A673 (cell line): ENCODE measurements around the gene HES7. TPM values are rescaled to one million over a fixed set of nuclear protein-coding genes. Genes with fewer than 3 reads are reported as not detected.

Experiments used
- BruUV-seq: library from RNA; stranded (reverse); fragments of 400-500 nt; replicated peaks from 2 replicates; lab custom pipeline; 2021; lab: Mats Ljungman, UMichigan
- CTCF ChIA-PET: fragments of 300-600 bp; sonication (Branson Sonifier 250); formaldehyde crosslinking; loops from one replicate; lab custom pipeline; 2022; ENCODE audit warnings: antibody characterized with exemption; lab: Charles Lee
- POLR2A ChIA-PET: fragments of 300-600 bp; sonication (Branson Sonifier 250); formaldehyde crosslinking; loops from one replicate; lab custom pipeline; 2022; ENCODE audit warnings: antibody characterized with exemption; ENCODE audit not compliant: low non-redundant PET; lab: Charles Lee
- DNase-seq: peaks from one replicate; pipeline ENCODE4 v3.0.0-alpha.2; 2015; ENCODE audit warnings: low spot score
- H3K27ac ChIP-seq: fragments of 200-600 bp; sonication (generic); 2 replicates; pipeline ENCODE4 v1.5.1; 2016; ENCODE audit warnings: mixed run types, low read depth, mild to moderate bottlenecking, mixed read lengths, antibody characterized with exemption, low read length; ENCODE audit not compliant: poor library complexity, severe bottlenecking
- H3K27me3 ChIP-seq: fragments of 200-600 bp; sonication (generic); replicated peaks from 2 replicates; pipeline ENCODE4 v1.6.1; 2017; ENCODE audit warnings: mixed run types, low read depth, mild to moderate bottlenecking, mixed read lengths, antibody characterized with exemption, low read length; ENCODE audit not compliant: insufficient read depth, poor library complexity
- H3K36me3 ChIP-seq: fragments of 200-600 bp; sonication (generic); 2 replicates; pipeline ENCODE4 v1.6.1; 2016; ENCODE audit warnings: mixed run types, mild to moderate bottlenecking, mixed read lengths, antibody characterized with exemption, low read length; ENCODE audit not compliant: insufficient read depth, poor library complexity, severe bottlenecking
- H3K4me1 ChIP-seq: fragments of 200-600 bp; sonication (generic); 2 replicates; pipeline ENCODE4 v1.6.1; 2017; ENCODE audit warnings: mixed run types, mild to moderate bottlenecking, mixed read lengths, antibody characterized with exemption, low read length; ENCODE audit not compliant: insufficient read depth, poor library complexity, severe bottlenecking
- H3K4me3 ChIP-seq: fragments of 200-600 bp; sonication (generic); 2 replicates; pipeline ENCODE4 v1.5.1; 2016; ENCODE audit warnings: low read depth, mixed run types, mild to moderate bottlenecking, mixed read lengths, low read length; ENCODE audit not compliant: poor library complexity, severe bottlenecking
- H3K9me3 ChIP-seq: fragments of 200-600 bp; sonication (generic); 2 replicates; pipeline ENCODE4 v1.6.1; 2016; ENCODE audit warnings: mixed run types, low read depth, mild to moderate bottlenecking, mixed read lengths, antibody characterized with exemption, low read length; ENCODE audit not compliant: poor library complexity, severe bottlenecking
- EZH2 ChIP-seq: fragments of 200-600 bp; sonication (generic); IDR thresholded peaks from 2 replicates; pipeline ENCODE4 v1.6.1; 2017; ENCODE audit warnings: borderline replicate concordance, low read depth, mild to moderate bottlenecking, mixed read lengths, antibody characterized with exemption, low read length; ENCODE audit not compliant: poor library complexity, severe bottlenecking
- intact Hi-C: fragments of 100-400 bp; cut with micrococcal nuclease; formaldehyde crosslinking; loops from one replicate; pipeline ENCODE4 v1.10.0; 2022; ENCODE audit not compliant: unreplicated experiment
- total RNA-seq: library from RNA; stranded (reverse); gene quantifications from 2 replicates; pipeline ENCODE4 v1.2.3, GENCODE V29; 2021
- TF ChIP-seq, protein P1 (sequence below): fragments of 300-800, 200-600 bp; sonication (generic); conservative IDR thresholded peaks from 2 replicates; pipeline ENCODE4 v1.5.1; 2017; ENCODE audit warnings: low read depth, mild to moderate bottlenecking, antibody characterized with exemption, low read length, moderate library complexity, mixed read lengths

Gene HES7
- total RNA-seq, 1 experiment from 2014 or later, result 1.7 TPM

DNA sequence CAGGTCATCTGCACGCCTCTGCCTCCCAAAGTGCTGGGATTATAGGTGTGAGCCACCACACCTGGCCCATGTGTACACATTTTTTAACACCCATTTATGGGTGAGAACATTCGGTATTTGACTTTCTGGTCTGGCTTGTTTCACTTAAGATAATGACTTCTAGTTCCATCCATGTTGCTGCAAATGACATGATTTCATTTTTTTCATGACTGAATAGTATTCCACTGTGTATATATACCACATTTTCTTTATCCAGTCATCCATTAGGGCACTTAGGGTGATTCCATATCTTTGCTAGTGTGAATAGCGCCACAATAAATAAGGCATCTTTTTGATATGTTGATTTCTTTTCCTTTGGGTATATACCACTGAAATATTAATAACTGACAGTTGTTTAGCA lies 42.0 kb downstream of the HES7 start:
- Histone ChIP-seq H3K27me3 (peaks cover 6% of the 10 kb centered on the region), H3K4me3 (no peak overlapping the region), H3K27ac (no peak overlapping the region), H3K9me3 (no peaks in the 10 kb centered on the region), H3K4me1 (no peaks in the 10 kb centered on the region), H3K36me3 (no peaks in the 10 kb centered on the region)
- ChIA-PET POLR2A (no interaction called here), CTCF (no interaction called here)
- TF ChIP-seq EZH2, result no peak
- TF ChIP-seq, protein P1, sequence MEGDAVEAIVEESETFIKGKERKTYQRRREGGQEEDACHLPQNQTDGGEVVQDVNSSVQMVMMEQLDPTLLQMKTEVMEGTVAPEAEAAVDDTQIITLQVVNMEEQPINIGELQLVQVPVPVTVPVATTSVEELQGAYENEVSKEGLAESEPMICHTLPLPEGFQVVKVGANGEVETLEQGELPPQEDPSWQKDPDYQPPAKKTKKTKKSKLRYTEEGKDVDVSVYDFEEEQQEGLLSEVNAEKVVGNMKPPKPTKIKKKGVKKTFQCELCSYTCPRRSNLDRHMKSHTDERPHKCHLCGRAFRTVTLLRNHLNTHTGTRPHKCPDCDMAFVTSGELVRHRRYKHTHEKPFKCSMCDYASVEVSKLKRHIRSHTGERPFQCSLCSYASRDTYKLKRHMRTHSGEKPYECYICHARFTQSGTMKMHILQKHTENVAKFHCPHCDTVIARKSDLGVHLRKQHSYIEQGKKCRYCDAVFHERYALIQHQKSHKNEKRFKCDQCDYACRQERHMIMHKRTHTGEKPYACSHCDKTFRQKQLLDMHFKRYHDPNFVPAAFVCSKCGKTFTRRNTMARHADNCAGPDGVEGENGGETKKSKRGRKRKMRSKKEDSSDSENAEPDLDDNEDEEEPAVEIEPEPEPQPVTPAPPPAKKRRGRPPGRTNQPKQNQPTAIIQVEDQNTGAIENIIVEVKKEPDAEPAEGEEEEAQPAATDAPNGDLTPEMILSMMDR, result no peak
- no TSS peak for BruUV-seq
- intact Hi-C loops, result loop anchor here (5.0 kb wide), 2 partner anchors 35 to 220 kb away; partner anchors contain the start of gene ALOXE3
- DNase-seq, result no peak

- Histone ChIP-seq H3K27ac (no peak overlapping the region), H3K4me3 (no peak overlapping the region), H3K4me1 (no peaks in the 10 kb centered on the region), H3K36me3 (no peaks in the 10 kb centered on the region), H3K27me3 (peaks cover 6% of the 10 kb centered on the region), H3K9me3 (no peaks in the 10 kb centered on the region)
- no TSS peak for BruUV-seq
- ChIA-PET CTCF (interaction anchor here (0.7 kb wide), 1 partner anchor 39 kb away, joined by 3 read pairs; no protein-coding TSS in a partner anchor), POLR2A (no interaction called here)
- no peak for TF ChIP-seq EZH2
- TF ChIP-seq, protein P1, result no peak
- intact Hi-C loops, result loop anchor here (5.0 kb wide), 2 partner anchors 36 to 221 kb away; partner anchors contain the start of gene ALOXE3
- DNase-seq, result no peak
These were observed 43.1 kb downstream of the HES7 start for GRCh38 chr17:8080799-8081219.

- no peak for DNase-seq
- POLR2A ChIA-PET, result interaction anchor here (0.6 kb wide), 1 partner anchor 22 kb away, joined by 4 read pairs; no protein-coding TSS in a partner anchor
- H3K4me3 ChIP-seq, result peak overlapping the region; percentile 53
- H3K36me3 ChIP-seq, result no peaks in the 10 kb centered on the region
- BruUV-seq, result no TSS peak
- no peak for TF ChIP-seq EZH2
- TF ChIP-seq, protein P1, result no peak
- intact Hi-C loops, result loop anchor here (5.0 kb wide), 2 partner anchors 37 to 222 kb away; partner anchors contain the start of gene ALOXE3
- H3K27me3 ChIP-seq, result peaks cover 7% of the 10 kb centered on the region
- no peak overlapping the region for H3K27ac ChIP-seq
- no peaks in the 10 kb centered on the region for H3K9me3 ChIP-seq
- H3K4me1 ChIP-seq, result no peaks in the 10 kb centered on the region
- CTCF ChIA-PET, result interaction anchor here (0.5 to 1.0 kb wide), 5 partner anchors 13 to 424 kb away, joined by 3 to 17 read pairs (median 3); no protein-coding TSS in a partner anchor
These were observed 43.6 kb downstream of the HES7 start for GRCh38 chr17:8080208-8080798.
